Glutamatergic neuron (in vitro differentiated cells): ENCODE results near the gene SMIM7. TPM values are rescaled to one million over a fixed set of nuclear protein-coding genes. Genes with fewer than 3 reads are reported as not detected.

Source experiments
- DNase-seq: peaks from one replicate; pipeline ENCODE4 v3.0.0; 2022
- H3K27ac Mint-ChIP-seq: one replicate; pipeline ENCODE4 v1.8.0; 2020; ENCODE audit warnings: mild to moderate bottlenecking, mixed read lengths, inconsistent platforms; ENCODE audit not compliant: unreplicated experiment
- H3K27me3 Mint-ChIP-seq: one replicate; pipeline ENCODE4 v1.8.0; 2020; ENCODE audit warnings: mild to moderate bottlenecking, moderate library complexity, mixed read lengths, inconsistent platforms; ENCODE audit not compliant: unreplicated experiment
- H3K36me3 Mint-ChIP-seq: one replicate; pipeline ENCODE4 v1.8.0; 2020; ENCODE audit warnings: mild to moderate bottlenecking, mixed read lengths, inconsistent platforms; ENCODE audit not compliant: unreplicated experiment
- H3K4me1 Mint-ChIP-seq: one replicate; pipeline ENCODE4 v1.8.0; 2020; ENCODE audit warnings: mild to moderate bottlenecking, low read depth, mixed read lengths, inconsistent platforms; ENCODE audit not compliant: unreplicated experiment
- H3K4me3 Mint-ChIP-seq: one replicate; pipeline ENCODE4 v1.8.0; 2020; ENCODE audit warnings: mild to moderate bottlenecking, mixed read lengths, inconsistent platforms; ENCODE audit not compliant: unreplicated experiment
- H3K9me3 Mint-ChIP-seq: one replicate; pipeline ENCODE4 v1.8.0; 2020; ENCODE audit warnings: mild to moderate bottlenecking, moderate library complexity, mixed read lengths, inconsistent platforms; ENCODE audit not compliant: unreplicated experiment
- total RNA-seq: library from RNA; stranded (reverse); fragmentation: NEBNext Ultra II Directional; extraction: Animal tissue kit (Norgen Biotek cat#: 25700); gene quantifications from one replicate; pipeline ENCODE4 v1.2.1, GENCODE V29; 2021; ENCODE audit not compliant: unreplicated experiment
- TF ChIP-seq, protein P1 (sequence below): fragments of 200-600 bp; sonication (generic); IDR thresholded peaks from one replicate; pipeline ENCODE4 v1.5.0; 2021; ENCODE audit not compliant: partially characterized antibody, unreplicated experiment

SMIM7 gene
- total RNA-seq, 1 donor from 2014 or later = 81.0 TPM

DNA sequence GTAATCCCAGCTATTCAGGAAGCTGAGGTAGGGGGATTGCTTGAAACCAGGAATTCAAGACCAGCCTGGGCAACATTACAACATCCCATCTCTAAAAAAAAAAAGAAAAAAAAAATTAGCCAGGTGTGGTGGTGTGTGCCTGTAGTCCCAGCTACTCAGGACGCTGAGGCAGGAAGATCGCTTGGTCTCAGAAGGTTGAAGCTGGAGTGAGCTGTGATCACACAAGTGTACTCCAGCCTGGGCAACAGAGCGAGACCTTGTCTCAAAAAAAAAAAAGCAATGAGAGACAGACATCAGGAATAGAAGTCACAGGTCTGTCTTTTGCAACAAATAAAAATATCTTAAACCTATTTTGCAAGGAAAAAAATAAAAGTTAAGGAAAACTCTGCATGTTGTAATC lies 24.3 kb upstream of the SMIM7 start:
- DNase-seq = no peak
- H3K9me3 Mint-ChIP-seq = no peaks in the 10 kb centered on the region
- peaks cover 5% of the 10 kb centered on the region for H3K27me3 Mint-ChIP-seq
- H3K36me3 Mint-ChIP-seq = peaks cover 13% of the 10 kb centered on the region
- H3K27ac Mint-ChIP-seq = no peak overlapping the region
- no peak overlapping the region for H3K4me3 Mint-ChIP-seq
- H3K4me1 Mint-ChIP-seq = no peaks in the 10 kb centered on the region
- TF ChIP-seq, protein P1, sequence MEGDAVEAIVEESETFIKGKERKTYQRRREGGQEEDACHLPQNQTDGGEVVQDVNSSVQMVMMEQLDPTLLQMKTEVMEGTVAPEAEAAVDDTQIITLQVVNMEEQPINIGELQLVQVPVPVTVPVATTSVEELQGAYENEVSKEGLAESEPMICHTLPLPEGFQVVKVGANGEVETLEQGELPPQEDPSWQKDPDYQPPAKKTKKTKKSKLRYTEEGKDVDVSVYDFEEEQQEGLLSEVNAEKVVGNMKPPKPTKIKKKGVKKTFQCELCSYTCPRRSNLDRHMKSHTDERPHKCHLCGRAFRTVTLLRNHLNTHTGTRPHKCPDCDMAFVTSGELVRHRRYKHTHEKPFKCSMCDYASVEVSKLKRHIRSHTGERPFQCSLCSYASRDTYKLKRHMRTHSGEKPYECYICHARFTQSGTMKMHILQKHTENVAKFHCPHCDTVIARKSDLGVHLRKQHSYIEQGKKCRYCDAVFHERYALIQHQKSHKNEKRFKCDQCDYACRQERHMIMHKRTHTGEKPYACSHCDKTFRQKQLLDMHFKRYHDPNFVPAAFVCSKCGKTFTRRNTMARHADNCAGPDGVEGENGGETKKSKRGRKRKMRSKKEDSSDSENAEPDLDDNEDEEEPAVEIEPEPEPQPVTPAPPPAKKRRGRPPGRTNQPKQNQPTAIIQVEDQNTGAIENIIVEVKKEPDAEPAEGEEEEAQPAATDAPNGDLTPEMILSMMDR = no peak

DNA sequence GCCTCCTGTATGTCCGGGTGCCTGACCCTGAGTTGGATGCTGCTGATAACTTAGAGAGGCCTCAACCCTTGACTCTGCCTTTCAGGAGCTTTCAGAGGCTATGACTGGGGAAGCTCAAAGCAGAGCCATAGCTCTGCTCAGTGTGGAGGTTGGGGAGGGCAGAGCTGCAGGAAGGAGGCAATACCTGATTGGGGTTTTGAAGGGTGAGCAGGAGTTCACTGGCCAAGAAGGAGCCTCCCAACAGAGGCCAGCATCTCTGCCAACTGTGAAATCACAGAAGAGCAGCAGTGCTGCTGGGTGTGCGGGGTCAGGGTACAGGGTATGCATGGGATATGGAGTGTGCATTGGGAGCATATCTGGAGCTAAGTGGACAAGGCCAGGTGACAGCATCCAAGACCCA lies 22.6 kb upstream of the SMIM7 start:
- peaks cover 13% of the 10 kb centered on the region for H3K36me3 Mint-ChIP-seq
- H3K4me1 Mint-ChIP-seq = no peaks in the 10 kb centered on the region
- H3K9me3 Mint-ChIP-seq = no peaks in the 10 kb centered on the region
- TF ChIP-seq, protein P1 = no peak
- peaks cover 5% of the 10 kb centered on the region for H3K27me3 Mint-ChIP-seq
- H3K27ac Mint-ChIP-seq = no peak overlapping the region
- no peak overlapping the region for H3K4me3 Mint-ChIP-seq
- DNase-seq = no peak

- Mint-ChIP-seq H3K27me3 (peaks cover 5% of the 10 kb centered on the region), H3K4me3 (no peak overlapping the region)
Measured at GRCh38 chr19:16679811-16680210, 19.9 kb upstream of the SMIM7 start.

GRCh38 chr19:16678498-16678897 lies 18.6 kb upstream of the SMIM7 start:
- DNase-seq = no peak
- Mint-ChIP-seq H3K9me3 (no peaks in the 10 kb centered on the region), H3K27ac (no peak overlapping the region)

More at GRCh38 chr19:16679811-16680210, 19.9 kb upstream of the SMIM7 start:
- H3K9me3 Mint-ChIP-seq = no peaks in the 10 kb centered on the region
- TF ChIP-seq, protein P1 = no peak
- no peak overlapping the region for H3K27ac Mint-ChIP-seq
- H3K4me1 Mint-ChIP-seq = no peaks in the 10 kb centered on the region
- H3K36me3 Mint-ChIP-seq = peaks cover 13% of the 10 kb centered on the region
- no peak for DNase-seq

GRCh38 chr19:16677055-16677454 lies 17.1 kb upstream of the SMIM7 start:
- DNase-seq = no peak
- Mint-ChIP-seq H3K36me3 (peaks cover 13% of the 10 kb centered on the region), H3K27me3 (peaks cover 2% of the 10 kb centered on the region), H3K27ac (no peak overlapping the region), H3K9me3 (no peaks in the 10 kb centered on the region), H3K4me1 (no peaks in the 10 kb centered on the region), H3K4me3 (no peak overlapping the region)
- TF ChIP-seq, protein P1 = no peak

More at GRCh38 chr19:16678498-16678897, 18.6 kb upstream of the SMIM7 start:
- no peaks in the 10 kb centered on the region for H3K4me1 Mint-ChIP-seq
- TF ChIP-seq, protein P1 = no peak
- H3K27me3 Mint-ChIP-seq = peaks cover 2% of the 10 kb centered on the region
- H3K4me3 Mint-ChIP-seq = no peak overlapping the region
- H3K36me3 Mint-ChIP-seq = peaks cover 13% of the 10 kb centered on the region
